GM18498 (cell line): Measurements from ENCODE around the gene KCNIP3.

ENCODE experiments used
- ATAC-seq: cut with Tn5 transposase; IDR thresholded peaks from one replicate; pipeline ENCODE4 v1.9.1; 2021; ENCODE audit warnings: mild to moderate bottlenecking, moderate library complexity; ENCODE audit not compliant: unreplicated experiment

The KCNIP3 gene

GRCh38 chr2:95380731-95381130, 83.6 kb downstream of the KCNIP3 start:
- no peak for ATAC-seq

- no peak for ATAC-seq
These were observed 84.4 kb downstream of the KCNIP3 start for GRCh38 chr2:95381212-95382191.

GRCh38 chr2:95382192-95382591, 85.0 kb downstream of the KCNIP3 start:
- no peak for ATAC-seq

- no peak for ATAC-seq
These were observed 85.8 kb downstream of the KCNIP3 start for GRCh38 chr2:95382686-95383634.

GRCh38 chr2:95383635-95384027, 86.5 kb downstream of the KCNIP3 start:
- ATAC-seq: no peak

GRCh38 chr2:95384854-95385569, 87.9 kb downstream of the KCNIP3 start:
- ATAC-seq: no peak

GRCh38 chr2:95385570-95385984, 88.4 kb downstream of the KCNIP3 start:
- no peak for ATAC-seq

- no peak for ATAC-seq
These were observed 88.9 kb downstream of the KCNIP3 start for GRCh38 chr2:95386031-95386430.

GRCh38 chr2:95387358-95387757, 90.2 kb downstream of the KCNIP3 start:
- ATAC-seq: no peak

- no peak for ATAC-seq
These were observed 91.0 kb downstream of the KCNIP3 start for GRCh38 chr2:95388091-95388692.

GRCh38 chr2:95388856-95389244, 91.7 kb downstream of the KCNIP3 start:
- no peak for ATAC-seq

GRCh38 chr2:95389245-95390119, 92.3 kb downstream of the KCNIP3 start:
- peak; percentile 66 for ATAC-seq

GRCh38 chr2:95390272-95390880, 93.2 kb downstream of the KCNIP3 start:
- ATAC-seq: no peak

GRCh38 chr2:95390881-95391321, 93.8 kb downstream of the KCNIP3 start:
- ATAC-seq: no peak

- no peak for ATAC-seq
These were observed 94.6 kb downstream of the KCNIP3 start for GRCh38 chr2:95391641-95392310.

- no peak for ATAC-seq
These were observed 95.2 kb downstream of the KCNIP3 start for GRCh38 chr2:95392320-95392719.

GRCh38 chr2:95392730-95393455, 95.7 kb downstream of the KCNIP3 start:
- no peak for ATAC-seq

GRCh38 chr2:95393901-95394300, 96.8 kb downstream of the KCNIP3 start:
- ATAC-seq: no peak
